DOHH2 (cell line): Measurements from ENCODE around the gene CXCL8.

Experiments used
- H3F3A ChIP-seq: fragments of 200-600 bp; sonication (generic), shearing (Covaris generic); 2 replicates; pipeline ENCODE4 v1.6.0; 2016; ENCODE audit warnings: antibody characterized with exemption, mild to moderate bottlenecking; ENCODE audit not compliant: control insufficient read depth, insufficient read depth
- H3K27ac ChIP-seq: fragments of 200-600 bp; sonication (generic); 2 replicates; pipeline ENCODE4 v1.5.1; 2014; ENCODE audit warnings: low read depth, mild to moderate bottlenecking, low read length, moderate library complexity
- H3K27me3 ChIP-seq: fragments of 200-600 bp; sonication (generic); 2 replicates; pipeline ENCODE4 v1.6.1; 2014; ENCODE audit warnings: mild to moderate bottlenecking, low read length, mixed read lengths; ENCODE audit not compliant: control insufficient read depth
- H3K36me3 ChIP-seq: fragments of 200-600 bp; sonication (generic); 2 replicates; pipeline ENCODE4 v1.6.1; 2014; ENCODE audit warnings: mild to moderate bottlenecking, low read length, moderate library complexity, mixed read lengths; ENCODE audit not compliant: control insufficient read depth
- H3K4me1 ChIP-seq: fragments of 200-600 bp; sonication (generic); 2 replicates; pipeline ENCODE4 v1.6.1; 2014; ENCODE audit warnings: mild to moderate bottlenecking, low read length, mixed read lengths; ENCODE audit not compliant: control insufficient read depth
- H3K4me2 ChIP-seq: fragments of 200-600 bp; sonication (generic); 2 replicates; pipeline ENCODE4 v1.6.0; 2014; ENCODE audit warnings: mild to moderate bottlenecking, low read length, moderate library complexity
- H3K4me3 ChIP-seq: fragments of 200-600 bp; sonication (generic); 2 replicates; pipeline ENCODE4 v1.5.1; 2014; ENCODE audit warnings: mild to moderate bottlenecking, low read length, mixed read lengths
- H3K79me2 ChIP-seq: fragments of 200-600 bp; sonication (generic); 2 replicates; pipeline ENCODE4 v1.6.1; 2014; ENCODE audit warnings: mild to moderate bottlenecking, low read length, mixed read lengths; ENCODE audit not compliant: control insufficient read depth
- H3K9me2 ChIP-seq: fragments of 200-600 bp; sonication (generic); replicated peaks from 2 replicates; pipeline ENCODE4 v1.6.1; 2014; ENCODE audit warnings: mild to moderate bottlenecking, low read length, mixed read lengths; ENCODE audit not compliant: control insufficient read depth
- H3K9me3 ChIP-seq: fragments of 200-600 bp; sonication (generic); 2 replicates; pipeline ENCODE4 v1.6.1; 2014; ENCODE audit warnings: antibody characterized with exemption, low read length, mixed read lengths; ENCODE audit not compliant: control insufficient read depth, insufficient read depth
- H4K20me1 ChIP-seq: fragments of 200-600 bp; sonication (generic); 2 replicates; pipeline ENCODE4 v1.6.0; 2014; ENCODE audit warnings: low read depth, mild to moderate bottlenecking, antibody characterized with exemption, low read length, moderate library complexity; ENCODE audit not compliant: control insufficient read depth, insufficient read depth
- CTCF ChIP-seq: fragments of 200-600 bp; sonication (generic); IDR thresholded peaks from one replicate; pipeline ENCODE4 v1.5.1; 2014; ENCODE audit warnings: antibody characterized with exemption, mild to moderate bottlenecking, low read depth, low read length; ENCODE audit not compliant: poor library complexity, severe bottlenecking
- EZH2phosphoT487 ChIP-seq: fragments of 200-600 bp; sonication (generic); IDR thresholded peaks from 2 replicates; pipeline ENCODE4 v1.6.1; 2017; ENCODE audit warnings: borderline replicate concordance, mild to moderate bottlenecking, antibody characterized with exemption, low read length, moderate library complexity, mixed read lengths

The CXCL8 gene

GRCh38 chr4:73702796-73703287 lies 37.5 kb upstream of the CXCL8 start:
- Histone ChIP-seq H3K4me3 (no peak overlapping the region), H3F3A (no peaks in the 10 kb centered on the region), H3K27ac (no peak overlapping the region), H3K79me2 (no peaks in the 10 kb centered on the region), H3K9me2 (no peaks in the 10 kb centered on the region), H4K20me1 (no peaks in the 10 kb centered on the region), H3K4me2 (no peak overlapping the region), H3K9me3 (no peaks in the 10 kb centered on the region), H3K27me3 (no peaks in the 10 kb centered on the region), H3K36me3 (no peaks in the 10 kb centered on the region), H3K4me1 (peaks cover 5% of the 10 kb centered on the region)
- no peak for TF ChIP-seq CTCF
- no peak for TF ChIP-seq EZH2phosphoT487

- Histone ChIP-seq H3K27ac (no peak overlapping the region), H3F3A (no peaks in the 10 kb centered on the region), H3K9me2 (no peaks in the 10 kb centered on the region), H3K79me2 (no peaks in the 10 kb centered on the region), H3K27me3 (no peaks in the 10 kb centered on the region), H3K9me3 (no peaks in the 10 kb centered on the region), H3K36me3 (no peaks in the 10 kb centered on the region), H3K4me2 (no peak overlapping the region), H3K4me1 (peaks cover under 1% of the 10 kb centered on the region), H3K4me3 (no peak overlapping the region), H4K20me1 (no peaks in the 10 kb centered on the region)
- no peak for TF ChIP-seq CTCF
- TF ChIP-seq EZH2phosphoT487, result no peak
These were observed 37.0 kb upstream of the CXCL8 start for GRCh38 chr4:73703320-73703719.

- Histone ChIP-seq H3K9me3 (no peaks in the 10 kb centered on the region), H4K20me1 (no peaks in the 10 kb centered on the region), H3K36me3 (no peaks in the 10 kb centered on the region), H3K4me2 (no peak overlapping the region), H3K27me3 (no peaks in the 10 kb centered on the region), H3K27ac (no peak overlapping the region), H3K4me3 (no peak overlapping the region), H3K9me2 (no peaks in the 10 kb centered on the region), H3K4me1 (no peaks in the 10 kb centered on the region), H3F3A (no peaks in the 10 kb centered on the region), H3K79me2 (no peaks in the 10 kb centered on the region)
- TF ChIP-seq EZH2phosphoT487, result no peak
- no peak for TF ChIP-seq CTCF
These were observed 35.9 kb upstream of the CXCL8 start for GRCh38 chr4:73704314-73705055.
